Muscle layer of colon (tissue), 2 donors: ENCODE measurements around the gene MOB2.

Source experiments
- H3K27ac ChIP-seq: one replicate; pipeline ENCODE4 v1.7.0; 2013; ENCODE audit warnings: low read depth, mild to moderate bottlenecking, low read length, moderate library complexity
- H3K27me3 ChIP-seq, 2 donors: one replicate each; pipeline ENCODE4 v1.7.0; 2013; ENCODE audit warnings: low read length in 2 of 2, mild to moderate bottlenecking in 2 of 2; ENCODE audit not compliant: insufficient read depth in 2 of 2, control insufficient read depth in 1 of 2
- H3K36me3 ChIP-seq: one replicate; pipeline ENCODE4 v1.7.0; 2013; ENCODE audit warnings: mild to moderate bottlenecking, low read length; ENCODE audit not compliant: insufficient read depth
- H3K4me1 ChIP-seq: one replicate; pipeline ENCODE4 v1.7.0; 2013; ENCODE audit warnings: mild to moderate bottlenecking, low read length; ENCODE audit not compliant: insufficient read depth
- H3K4me3 ChIP-seq, 2 donors: one replicate each; pipeline ENCODE4 v1.7.0; 2013; ENCODE audit warnings: low read length in 2 of 2, low read depth in 1 of 2, mild to moderate bottlenecking in 1 of 2, moderate library complexity in 1 of 2
- H3K9ac ChIP-seq: one replicate; pipeline ENCODE4 v1.7.0; 2013; ENCODE audit warnings: low read length
- H3K9me3 ChIP-seq: one replicate; pipeline ENCODE4 v1.7.0; 2013; ENCODE audit warnings: mild to moderate bottlenecking, low read length
- donor health status: abdominal sarcoma.
- donor health status: Adenocarcinoma of cecum.

The MOB2 gene

DNA sequence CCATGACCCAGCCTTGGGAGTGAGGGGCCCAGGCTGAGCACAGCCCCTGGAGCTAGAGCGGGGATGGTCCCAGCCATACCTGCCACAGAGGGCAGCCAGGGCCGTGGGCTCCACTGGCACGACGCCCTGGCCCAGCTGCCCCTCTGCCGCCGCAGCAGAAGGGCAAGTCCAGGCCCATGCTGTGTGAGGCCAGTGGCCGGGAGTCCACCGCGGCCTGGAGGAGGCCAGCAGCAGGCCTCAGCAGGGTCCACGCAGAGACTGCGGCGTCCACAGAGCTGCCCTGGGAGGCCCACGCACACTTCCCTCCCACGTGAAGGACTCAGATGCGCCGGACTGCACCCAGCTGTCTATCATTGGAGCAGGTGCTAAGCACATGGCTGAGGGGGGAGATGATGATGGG is 23.5 kb downstream of the MOB2 start:
- H3K36me3 ChIP-seq = no peaks in the 10 kb centered on the region
- H3K27me3 ChIP-seq = no peaks in the 10 kb centered on the region
- H3K9ac ChIP-seq = no peak overlapping the region
- peaks cover 17% of the 10 kb centered on the region for H3K4me1 ChIP-seq
- H3K4me3 ChIP-seq = no peak overlapping the region
- no peaks in the 10 kb centered on the region for H3K9me3 ChIP-seq
- no peak overlapping the region for H3K27ac ChIP-seq

DNA sequence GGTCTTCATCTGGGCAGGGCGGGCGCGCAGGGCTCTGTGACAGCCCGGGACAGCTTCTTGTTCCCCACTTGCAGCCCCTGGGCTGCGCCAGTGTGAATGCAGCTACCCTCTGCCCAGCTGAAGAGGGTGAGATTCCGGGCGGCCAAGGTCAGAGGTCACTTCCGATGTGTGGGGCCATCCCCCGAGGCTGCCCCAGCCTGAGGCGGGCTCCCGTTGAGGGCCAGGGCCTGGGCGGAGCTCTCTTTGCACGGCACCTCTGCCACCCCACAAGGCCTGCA is 23.9 kb downstream of the MOB2 start:
- no peak overlapping the region for H3K9ac ChIP-seq
- H3K9me3 ChIP-seq = no peaks in the 10 kb centered on the region
- peak overlapping the region; percentile 75 for H3K27ac ChIP-seq
- H3K36me3 ChIP-seq = no peaks in the 10 kb centered on the region
- H3K4me3 ChIP-seq = no peak overlapping the region
- no peaks in the 10 kb centered on the region for H3K27me3 ChIP-seq
- H3K4me1 ChIP-seq = peaks cover 15% of the 10 kb centered on the region

DNA sequence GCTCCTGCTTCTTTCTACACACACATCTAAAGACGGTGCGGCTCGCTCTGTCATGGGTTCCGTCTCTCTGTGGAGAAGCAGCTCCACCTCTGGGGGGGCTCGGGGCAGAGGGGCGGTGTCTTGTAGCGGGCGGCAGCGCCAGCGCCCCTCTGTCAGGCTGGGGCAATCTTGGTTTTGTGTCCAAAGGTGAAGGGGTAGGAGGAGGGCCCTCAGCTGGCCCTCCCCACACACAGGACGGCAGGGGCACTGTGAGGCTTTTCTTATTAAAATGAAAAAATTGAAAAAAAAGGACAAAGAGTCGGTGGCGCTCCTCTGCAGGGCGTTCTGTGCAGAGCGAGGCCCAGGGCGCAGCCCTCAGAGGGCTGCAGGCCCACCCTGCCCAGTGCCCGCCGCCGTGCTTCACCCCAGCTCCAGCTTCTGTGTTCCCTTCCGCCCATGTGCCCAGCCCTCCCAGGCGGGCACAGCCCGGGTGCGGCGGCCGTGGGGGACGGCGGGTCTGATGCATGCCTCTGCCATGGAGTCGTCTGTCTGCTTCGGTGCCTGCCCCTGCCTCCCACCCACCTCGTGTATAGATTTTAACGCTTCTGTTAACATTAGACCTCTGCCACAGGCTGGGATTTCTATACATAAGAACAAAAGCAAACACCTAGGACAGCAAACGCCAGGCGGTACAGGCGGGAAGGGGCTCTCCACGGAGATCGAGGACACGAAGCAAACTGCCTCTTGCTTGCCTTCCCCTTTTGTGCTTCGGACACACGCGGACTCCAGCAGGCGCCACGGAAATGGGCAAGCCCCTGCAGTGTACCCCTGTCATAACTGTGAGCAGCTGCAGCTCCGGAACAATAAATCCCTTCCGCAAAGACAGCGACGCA is 24.5 kb downstream of the MOB2 start:
- Histone ChIP-seq H3K4me3 (no peak overlapping the region), H3K4me1 (peaks cover 14% of the 10 kb centered on the region), H3K36me3 (no peaks in the 10 kb centered on the region), H3K27me3 (no peaks in the 10 kb centered on the region), H3K9ac (no peak overlapping the region), H3K9me3 (no peaks in the 10 kb centered on the region), H3K27ac (peak overlapping the region; percentile 75)

DNA sequence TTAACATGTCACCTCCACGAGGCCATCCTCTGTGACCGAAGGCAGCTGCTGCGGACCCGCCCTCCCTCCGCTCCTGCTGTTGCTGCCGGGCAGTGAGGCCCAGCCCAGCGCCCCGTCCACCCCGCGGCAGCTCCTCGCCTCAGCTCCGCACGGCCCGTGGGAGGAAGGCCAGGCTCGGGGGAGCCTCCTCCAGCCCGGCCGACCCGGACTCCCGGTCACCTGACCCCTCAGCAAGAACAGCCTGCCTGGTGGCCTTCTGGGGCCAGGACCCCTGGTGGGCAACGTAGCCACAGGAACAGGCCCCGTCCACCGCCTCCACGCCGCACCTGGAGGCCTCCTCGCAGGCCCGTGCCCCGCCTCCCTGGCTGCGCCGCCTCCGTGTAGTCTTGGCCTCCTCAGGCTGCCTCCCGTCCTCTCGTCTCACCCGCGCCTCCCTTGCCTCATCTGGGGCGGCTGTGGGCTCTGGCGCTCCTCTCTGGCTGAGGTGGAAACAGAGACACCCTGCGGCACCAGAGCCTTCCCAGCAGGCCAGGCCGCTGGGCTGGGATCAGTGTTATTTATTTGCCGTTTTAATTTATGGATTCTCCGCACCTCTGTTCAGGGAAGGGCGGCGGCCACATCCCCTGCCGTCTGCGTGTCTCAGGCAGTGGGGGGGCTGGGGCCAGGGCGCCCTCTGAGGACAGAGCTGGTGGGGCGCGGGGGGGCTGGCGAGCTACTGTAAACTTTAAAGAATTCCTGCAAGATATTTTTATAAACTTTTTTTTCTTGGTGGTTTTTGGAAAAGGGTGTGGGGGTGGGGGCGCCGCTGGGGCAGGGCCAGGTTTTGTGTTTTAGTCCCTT is 25.4 kb downstream of the MOB2 start:
- Histone ChIP-seq H3K27me3 (no peaks in the 10 kb centered on the region), H3K9ac (peak overlapping the region; percentile 68), H3K36me3 (no peaks in the 10 kb centered on the region), H3K9me3 (no peaks in the 10 kb centered on the region), H3K4me1 (peaks cover 14% of the 10 kb centered on the region), H3K4me3 (peak overlapping the region; percentile 22 to 59), H3K27ac (peak overlapping the region; percentile 75)

DNA sequence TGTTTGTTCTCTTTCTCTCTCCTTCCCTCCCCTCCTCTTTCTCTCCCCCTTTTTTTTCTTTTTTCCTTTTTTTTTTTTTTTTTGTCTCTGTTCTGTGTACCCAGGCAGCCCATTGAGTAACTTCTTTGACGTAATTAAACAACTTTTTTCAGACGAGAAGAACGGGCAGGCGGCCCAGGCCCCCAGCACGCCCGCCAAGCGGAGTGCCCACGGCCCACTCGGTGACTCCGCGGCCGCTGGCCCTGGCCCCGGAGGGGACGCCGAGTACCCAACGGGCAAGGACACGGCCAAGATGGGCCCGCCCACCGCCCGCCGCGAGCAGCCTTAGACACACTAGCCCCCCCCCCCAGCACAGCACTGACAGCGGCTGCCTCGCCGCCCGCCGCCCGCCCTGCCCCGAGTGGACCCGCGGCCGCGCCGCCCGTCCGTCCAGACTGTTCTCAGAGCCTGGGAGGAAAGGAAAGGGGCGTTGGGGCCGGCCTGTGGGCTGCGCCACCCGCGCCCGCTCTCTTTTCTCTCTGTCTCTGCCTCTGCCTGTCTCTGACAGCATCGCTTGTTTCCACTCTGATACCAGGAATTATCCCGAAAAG is 26.1 kb downstream of the MOB2 start:
- Histone ChIP-seq H3K27ac (peak overlapping the region; percentile 75), H3K27me3 (no peaks in the 10 kb centered on the region), H3K4me1 (peaks cover 14% of the 10 kb centered on the region), H3K4me3 (peak overlapping the region; percentile 32 to 59), H3K36me3 (no peaks in the 10 kb centered on the region), H3K9me3 (no peaks in the 10 kb centered on the region), H3K9ac (peak overlapping the region; percentile 68)

DNA sequence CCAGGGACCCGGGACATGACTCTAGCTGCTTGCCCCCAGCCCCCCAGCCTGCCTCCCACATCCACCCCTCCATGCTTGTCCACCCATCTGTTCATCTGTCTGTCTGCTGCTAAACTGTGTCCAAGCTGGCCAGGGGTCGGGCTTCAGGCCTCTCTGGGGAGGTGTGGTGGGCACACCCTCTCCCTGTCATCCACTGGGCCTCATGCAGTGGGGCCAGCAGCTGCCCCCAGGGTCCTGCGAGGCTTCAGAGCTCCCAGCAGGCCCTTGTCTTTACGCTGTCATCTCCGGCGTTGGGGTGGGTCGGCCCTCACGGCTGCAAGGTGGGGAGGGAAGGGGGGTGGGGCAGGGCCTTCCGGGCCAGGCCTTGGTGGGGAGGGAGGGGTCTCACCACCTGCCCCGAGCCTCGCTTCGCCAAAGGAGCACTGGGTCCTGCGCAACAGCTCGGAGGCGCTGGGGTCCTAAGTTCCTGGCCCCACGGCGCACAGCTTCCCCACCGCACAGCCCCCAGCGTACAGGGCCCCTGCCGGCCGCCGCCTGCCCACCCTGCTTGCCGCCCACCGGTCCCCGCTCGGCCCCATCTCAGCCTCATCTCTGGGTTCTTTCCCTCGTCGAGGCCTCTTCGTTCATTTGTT is 26.7 kb downstream of the MOB2 start:
- H3K27me3 ChIP-seq = no peaks in the 10 kb centered on the region
- H3K36me3 ChIP-seq = no peaks in the 10 kb centered on the region
- H3K4me3 ChIP-seq = peak overlapping the region; percentile 32 to 59
- peak overlapping the region; percentile 53 for H3K9ac ChIP-seq
- peaks cover 14% of the 10 kb centered on the region for H3K4me1 ChIP-seq
- H3K9me3 ChIP-seq = no peaks in the 10 kb centered on the region
- peak overlapping the region; percentile 75 for H3K27ac ChIP-seq

DNA sequence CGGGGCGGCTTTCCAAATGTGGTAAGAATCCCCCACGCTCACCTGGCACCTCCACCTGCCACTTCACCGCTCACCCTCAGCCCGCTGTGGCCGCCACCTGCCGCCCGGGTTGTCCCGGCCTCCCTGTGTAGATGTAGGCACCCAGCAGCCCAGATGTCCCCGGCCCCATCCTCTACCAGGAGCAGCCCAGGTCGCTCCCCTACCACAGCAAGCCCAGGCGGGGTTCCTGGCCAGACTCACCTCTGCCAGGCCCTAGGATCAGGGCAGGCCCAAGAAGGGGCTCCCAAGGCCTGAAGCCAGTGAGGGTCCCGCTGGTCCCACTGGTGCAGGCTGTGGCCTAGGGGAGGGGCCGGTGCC is 27.4 kb downstream of the MOB2 start:
- Histone ChIP-seq H3K36me3 (no peaks in the 10 kb centered on the region), H3K4me1 (peaks cover 14% of the 10 kb centered on the region), H3K27me3 (no peaks in the 10 kb centered on the region), H3K9ac (peak overlapping the region; percentile 53), H3K9me3 (no peaks in the 10 kb centered on the region), H3K4me3 (peak overlapping the region in 1 of 2 donors; percentile 32), H3K27ac (peak overlapping the region; percentile 75)

DNA sequence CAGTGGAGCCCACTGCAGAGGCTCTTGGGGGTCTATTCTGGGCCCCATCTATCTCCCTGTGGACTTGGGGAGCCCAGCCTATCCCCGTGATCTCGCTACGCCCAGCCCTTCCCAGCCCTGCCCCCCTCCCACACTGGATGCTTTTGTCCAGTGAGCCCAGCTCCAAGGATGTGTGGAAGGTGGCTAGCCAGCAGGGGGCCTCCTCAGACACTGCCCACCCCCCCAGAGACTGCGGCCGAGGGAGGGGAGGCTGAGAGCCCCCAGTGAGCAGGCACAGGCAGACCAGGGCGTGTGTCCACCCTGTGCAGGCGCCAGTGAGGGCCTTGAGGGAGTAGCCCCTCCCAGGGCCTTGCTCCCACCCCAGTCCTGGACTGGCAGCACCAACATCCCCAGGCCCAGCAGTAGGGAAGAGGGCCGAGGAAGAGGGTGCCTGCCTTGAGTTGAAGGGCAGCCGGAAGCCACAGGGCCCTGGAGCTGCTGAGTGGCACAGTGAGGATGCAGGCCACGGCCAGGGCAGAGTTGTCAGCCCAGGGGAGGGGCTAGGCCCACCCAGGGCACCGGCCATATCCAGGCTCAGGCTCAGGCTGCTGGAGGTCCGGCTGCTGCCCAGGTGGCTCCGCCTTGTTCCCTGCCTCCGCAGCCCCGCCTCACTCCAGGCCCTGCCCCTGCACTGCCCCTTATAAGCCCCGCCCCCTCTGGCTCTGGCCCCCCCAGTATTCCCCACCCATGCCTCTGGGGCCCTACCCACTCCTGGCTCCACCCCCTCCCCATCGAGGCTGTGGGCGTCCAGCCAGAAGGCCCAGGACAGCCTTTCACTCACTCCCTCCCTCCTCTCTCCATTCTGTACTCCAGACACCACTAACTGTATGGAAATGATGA is 28.0 kb downstream of the MOB2 start:
- no peak overlapping the region for H3K9ac ChIP-seq
- H3K27ac ChIP-seq = peak overlapping the region; percentile 75
- H3K4me1 ChIP-seq = peaks cover 14% of the 10 kb centered on the region
- H3K27me3 ChIP-seq = no peaks in the 10 kb centered on the region
- no peaks in the 10 kb centered on the region for H3K36me3 ChIP-seq
- H3K4me3 ChIP-seq = no peak overlapping the region
- H3K9me3 ChIP-seq = no peaks in the 10 kb centered on the region

DNA sequence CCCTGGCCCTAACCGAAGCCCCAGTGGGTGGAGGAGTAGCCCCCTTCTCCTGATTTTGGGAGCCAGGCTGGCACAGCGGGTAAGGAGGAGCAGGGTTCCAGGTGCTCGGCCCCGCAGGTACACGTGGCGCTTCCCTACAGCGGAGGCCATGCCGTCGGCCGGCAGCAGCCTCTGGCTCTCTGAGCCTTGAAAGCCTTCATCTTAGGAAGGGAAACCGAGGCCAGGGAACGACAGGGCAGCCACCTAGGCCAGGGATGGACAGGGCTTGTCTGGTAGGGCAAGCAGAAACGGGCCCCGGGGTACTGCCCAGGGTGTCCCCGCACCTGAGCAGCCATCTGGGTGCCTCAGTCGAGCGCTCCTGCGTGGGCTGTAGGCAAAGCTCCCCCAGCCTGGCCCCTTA is 28.7 kb downstream of the MOB2 start:
- H3K27ac ChIP-seq = no peak overlapping the region
- no peaks in the 10 kb centered on the region for H3K9me3 ChIP-seq

DNA sequence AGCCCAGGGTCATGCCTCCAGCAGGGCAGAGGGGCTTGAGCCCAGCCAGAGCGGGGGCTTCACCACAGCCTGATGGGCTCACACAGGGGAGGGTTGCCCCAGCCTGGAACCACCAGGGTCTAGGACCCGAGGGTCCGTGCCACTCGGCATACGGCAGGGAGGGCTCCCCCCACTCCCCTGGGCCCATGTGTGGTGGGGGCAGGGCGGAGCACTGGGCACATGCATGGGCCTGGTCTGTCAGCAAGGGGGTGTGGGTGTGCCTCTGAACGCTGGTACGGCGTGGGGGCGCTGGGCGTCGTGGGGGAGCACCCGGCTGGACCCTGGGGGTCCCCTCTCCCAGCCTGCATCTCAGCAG is 29.3 kb downstream of the MOB2 start:
- no peak overlapping the region for H3K9ac ChIP-seq
- no peak overlapping the region for H3K4me3 ChIP-seq
- H3K27me3 ChIP-seq = no peaks in the 10 kb centered on the region
- H3K36me3 ChIP-seq = no peaks in the 10 kb centered on the region
- no peaks in the 10 kb centered on the region for H3K9me3 ChIP-seq
- H3K4me1 ChIP-seq = peaks cover 25% of the 10 kb centered on the region
- no peak overlapping the region for H3K27ac ChIP-seq

More for the DNA sequence above, 28.7 kb downstream of the MOB2 start:
- H3K36me3 ChIP-seq = no peaks in the 10 kb centered on the region
- peaks cover 20% of the 10 kb centered on the region for H3K4me1 ChIP-seq
- H3K27me3 ChIP-seq = no peaks in the 10 kb centered on the region
- H3K9ac ChIP-seq = no peak overlapping the region
- H3K4me3 ChIP-seq = no peak overlapping the region
